Osteoblast (primary cell): Measurements from ENCODE around the gene IL4I1. TPM values are rescaled to one million over a fixed set of nuclear protein-coding genes. Genes with fewer than 3 reads are reported as not detected.

Experiments
- DNase-seq: peaks from one replicate; pipeline ENCODE4 v3.0.0; 2011; ENCODE audit warnings: low spot score, mixed read lengths; ENCODE audit not compliant: insufficient read length; ENCODE audit errors: missing footprints
- H2AFZ ChIP-seq: 2 replicates; pipeline ENCODE4 v1.6.0; 2011; ENCODE audit warnings: mild to moderate bottlenecking, low read length
- H3K27ac ChIP-seq: 2 replicates; pipeline ENCODE4 v1.5.1; 2011; ENCODE audit warnings: mild to moderate bottlenecking, low read depth, low read length, moderate library complexity
- H3K27me3 ChIP-seq: 2 replicates; pipeline ENCODE4 v1.6.0; 2012; ENCODE audit warnings: mild to moderate bottlenecking, control low read depth, inconsistent platforms, low read length, moderate library complexity; ENCODE audit not compliant: insufficient read depth
- H3K36me3 ChIP-seq: 2 replicates; pipeline ENCODE4 v1.5.1; 2011; ENCODE audit warnings: mild to moderate bottlenecking, low read length, control low read depth, moderate library complexity; ENCODE audit not compliant: insufficient read depth
- H3K4me1 ChIP-seq: 2 replicates; pipeline ENCODE4 v1.5.1; 2011; ENCODE audit warnings: mild to moderate bottlenecking, low read length, control low read depth, moderate library complexity; ENCODE audit not compliant: insufficient read depth
- H3K4me2 ChIP-seq: 2 replicates; pipeline ENCODE4 v1.6.0; 2011; ENCODE audit warnings: mild to moderate bottlenecking, low read length; ENCODE audit not compliant: insufficient read depth
- H3K4me3 ChIP-seq: fragments of 200-600 bp; sonication (generic); 3 replicates; pipeline ENCODE4 v1.5.1; 2012; ENCODE audit warnings: mild to moderate bottlenecking, low read length, inconsistent platforms; ENCODE audit not compliant: insufficient read depth
- H3K79me2 ChIP-seq: 2 replicates; pipeline ENCODE4 v1.6.0; 2012; ENCODE audit warnings: mild to moderate bottlenecking, low read length, control low read depth, inconsistent platforms; ENCODE audit not compliant: insufficient read depth
- H3K9me3 ChIP-seq: 2 replicates; pipeline ENCODE4 v1.5.1; 2011; ENCODE audit warnings: low read depth, low read length, control low read depth
- H4K20me1 ChIP-seq: 2 replicates; pipeline ENCODE4 v1.6.0; 2012; ENCODE audit warnings: mild to moderate bottlenecking, low read length, control low read depth; ENCODE audit not compliant: insufficient read depth
- CTCF ChIP-seq: IDR thresholded peaks from 2 replicates; pipeline ENCODE4 v1.5.1; 2011; ENCODE audit warnings: mild to moderate bottlenecking, low read depth, low read length, moderate library complexity; ENCODE audit errors: extremely low read depth
- total RNA-seq: library from RNA; depleted of rRNA; stranded (reverse); fragments of >200 nt; gene quantifications from 2 replicates; pipeline ENCODE4 v1.2.3, GENCODE V29; 2012

The IL4I1 gene
- total RNA-seq, 1 donor, result 1.4 TPM

GRCh38 chr19:49889038-49889686 is 7.5 kb downstream of the IL4I1 start:
- Histone ChIP-seq H3K9me3 (no peaks in the 10 kb centered on the region), H4K20me1 (peaks cover 3% of the 10 kb centered on the region), H3K27me3 (peaks cover 9% of the 10 kb centered on the region), H3K4me3 (no peak overlapping the region), H2AFZ (no peak overlapping the region), H3K4me1 (peaks cover 5% of the 10 kb centered on the region), H3K4me2 (no peak overlapping the region), H3K79me2 (no peaks in the 10 kb centered on the region), H3K36me3 (peaks cover 6% of the 10 kb centered on the region), H3K27ac (no peak overlapping the region)
- no peak for TF ChIP-seq CTCF
- no peak for DNase-seq

GRCh38 chr19:49888510-49888824 is 8.2 kb downstream of the IL4I1 start:
- no peak for DNase-seq
- H3K4me2 ChIP-seq, result no peak overlapping the region
- TF ChIP-seq CTCF, result no peak
- H3K79me2 ChIP-seq, result no peaks in the 10 kb centered on the region
- H3K27ac ChIP-seq, result no peak overlapping the region
- H3K4me1 ChIP-seq, result peaks cover 5% of the 10 kb centered on the region
- H3K36me3 ChIP-seq, result peaks cover 10% of the 10 kb centered on the region
- H3K4me3 ChIP-seq, result no peak overlapping the region
- H2AFZ ChIP-seq, result no peak overlapping the region
- H3K9me3 ChIP-seq, result no peaks in the 10 kb centered on the region
- H4K20me1 ChIP-seq, result peaks cover 3% of the 10 kb centered on the region
- H3K27me3 ChIP-seq, result peaks cover 9% of the 10 kb centered on the region

GRCh38 chr19:49887665-49888509 is 8.8 kb downstream of the IL4I1 start:
- DNase-seq, result no peak
- no peak for TF ChIP-seq CTCF
- Histone ChIP-seq H3K36me3 (peaks cover 16% of the 10 kb centered on the region), H2AFZ (no peak overlapping the region), H3K4me2 (no peak overlapping the region), H4K20me1 (peaks cover 3% of the 10 kb centered on the region), H3K9me3 (no peaks in the 10 kb centered on the region), H3K4me3 (no peak overlapping the region), H3K27me3 (peaks cover 8% of the 10 kb centered on the region), H3K4me1 (peaks cover 5% of the 10 kb centered on the region), H3K27ac (no peak overlapping the region), H3K79me2 (no peaks in the 10 kb centered on the region)

GRCh38 chr19:49887037-49887664 is 9.5 kb downstream of the IL4I1 start:
- Histone ChIP-seq H3K4me2 (no peak overlapping the region), H4K20me1 (peaks cover 3% of the 10 kb centered on the region), H3K36me3 (peaks cover 23% of the 10 kb centered on the region), H3K9me3 (no peaks in the 10 kb centered on the region), H3K4me3 (no peak overlapping the region), H3K4me1 (peaks cover 5% of the 10 kb centered on the region), H3K79me2 (no peaks in the 10 kb centered on the region), H3K27ac (no peak overlapping the region), H2AFZ (no peak overlapping the region), H3K27me3 (peaks cover 4% of the 10 kb centered on the region)
- DNase-seq, result no peak
- no peak for TF ChIP-seq CTCF
